ENCODE results near the gene C1orf198.

- TF ChIP-seq CTCF (IDR thresholded peaks at IDR 0.05; ENCODE audit: insufficient read depth, low read length), result no peak
- TF ChIP-seq SPI1 (IDR thresholded peaks at IDR 0.05; ENCODE audit: borderline replicate concordance, low read depth), result no peak
- TF ChIP-seq GABPA (IDR thresholded peaks at IDR 0.05; ENCODE audit: low read depth), result no peak
- no peak for TF ChIP-seq POLR2AphosphoS5 (IDR thresholded peaks at IDR 0.05; ENCODE audit: low read depth)
- TF ChIP-seq REST (IDR thresholded peaks at IDR 0.05; ENCODE audit: insufficient replicate concordance, low read depth), result no peak
Measured at GRCh38 chr1:230790026-230790425, 78.3 kb downstream of the C1orf198 start.

Measured in HL-60 (cell line).